Endothelial cell (in vitro differentiated cells): ENCODE data around the gene ACOT4. TPM values are rescaled to one million over a fixed set of nuclear protein-coding genes. Genes with fewer than 3 reads are reported as not detected.
A peak's percentile ranks its signal among the peaks of the same experiment; 100 is the strongest.

Experiments used
- DNase-seq: peaks from one replicate; pipeline ENCODE4 v3.0.0; 2021; ENCODE audit warnings: low spot score
- H3K27ac Mint-ChIP-seq: one replicate; pipeline ENCODE4 v1.8.0; 2021; ENCODE audit warnings: mixed read lengths, inconsistent platforms; ENCODE audit not compliant: unreplicated experiment
- H3K27me3 Mint-ChIP-seq: one replicate; pipeline ENCODE4 v1.8.0; 2021; ENCODE audit warnings: mild to moderate bottlenecking, moderate library complexity, mixed read lengths, inconsistent platforms; ENCODE audit not compliant: unreplicated experiment
- H3K36me3 Mint-ChIP-seq: one replicate; pipeline ENCODE4 v1.8.0; 2021; ENCODE audit warnings: mild to moderate bottlenecking, low read depth, mixed read lengths, inconsistent platforms; ENCODE audit not compliant: unreplicated experiment
- H3K4me1 Mint-ChIP-seq: one replicate; pipeline ENCODE4 v1.8.0; 2021; ENCODE audit warnings: mild to moderate bottlenecking, mixed read lengths, inconsistent platforms; ENCODE audit not compliant: unreplicated experiment
- H3K4me3 Mint-ChIP-seq: one replicate; pipeline ENCODE4 v1.8.0; 2021; ENCODE audit warnings: mild to moderate bottlenecking, mixed read lengths, inconsistent platforms; ENCODE audit not compliant: unreplicated experiment
- H3K9me3 Mint-ChIP-seq: one replicate; pipeline ENCODE4 v1.8.0; 2021; ENCODE audit warnings: mixed read lengths, inconsistent platforms; ENCODE audit not compliant: unreplicated experiment
- total RNA-seq: library from RNA; stranded (reverse); fragmentation: NEBNext Ultra II Directional; extraction: Animal tissue kit (Norgen Biotek cat#: 25700); gene quantifications from one replicate; pipeline ENCODE4 v1.2.1, GENCODE V29; 2021; ENCODE audit not compliant: unreplicated experiment
- TF ChIP-seq, protein P1 (sequence below): fragments of 200-600 bp; sonication (generic); IDR thresholded peaks from one replicate; pipeline ENCODE4 v1.5.0; 2021; ENCODE audit warnings: antibody characterized with exemption; ENCODE audit not compliant: unreplicated experiment

The ACOT4 gene
- total RNA-seq, 1 donor from 2014 or later = 0.44 TPM

DNA sequence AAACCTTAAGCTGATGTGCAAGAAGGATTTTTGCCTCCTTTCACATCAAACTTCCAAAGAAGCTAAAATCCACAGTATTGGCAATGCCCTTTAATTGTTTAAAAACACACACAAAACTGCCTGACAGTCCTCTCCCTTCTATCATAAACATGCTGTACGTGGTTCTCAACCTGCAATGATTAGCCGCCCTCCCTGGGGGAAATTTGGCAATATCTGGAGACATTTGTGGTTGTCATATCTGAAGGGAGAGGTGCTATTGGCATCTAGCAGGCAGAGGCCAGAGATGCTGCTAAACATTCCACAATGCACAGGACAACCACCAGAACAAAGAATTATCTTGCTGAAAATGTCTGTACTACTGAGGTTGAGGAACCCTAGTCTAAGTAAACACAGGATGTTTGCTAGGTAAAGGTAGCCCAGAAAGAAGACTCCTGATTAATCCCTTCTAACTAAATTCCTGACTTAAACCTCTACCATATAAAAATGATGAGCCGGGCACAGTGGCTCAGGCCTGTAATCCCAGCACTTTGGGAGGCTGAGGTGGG lies 21.8 kb downstream of the ACOT4 start:
- H3K4me3 Mint-ChIP-seq = peak overlapping the region; percentile 91
- H3K36me3 Mint-ChIP-seq = no peaks in the 10 kb centered on the region
- no peaks in the 10 kb centered on the region for H3K4me1 Mint-ChIP-seq
- H3K27me3 Mint-ChIP-seq = peaks cover 1% of the 10 kb centered on the region
- TF ChIP-seq, protein P1, sequence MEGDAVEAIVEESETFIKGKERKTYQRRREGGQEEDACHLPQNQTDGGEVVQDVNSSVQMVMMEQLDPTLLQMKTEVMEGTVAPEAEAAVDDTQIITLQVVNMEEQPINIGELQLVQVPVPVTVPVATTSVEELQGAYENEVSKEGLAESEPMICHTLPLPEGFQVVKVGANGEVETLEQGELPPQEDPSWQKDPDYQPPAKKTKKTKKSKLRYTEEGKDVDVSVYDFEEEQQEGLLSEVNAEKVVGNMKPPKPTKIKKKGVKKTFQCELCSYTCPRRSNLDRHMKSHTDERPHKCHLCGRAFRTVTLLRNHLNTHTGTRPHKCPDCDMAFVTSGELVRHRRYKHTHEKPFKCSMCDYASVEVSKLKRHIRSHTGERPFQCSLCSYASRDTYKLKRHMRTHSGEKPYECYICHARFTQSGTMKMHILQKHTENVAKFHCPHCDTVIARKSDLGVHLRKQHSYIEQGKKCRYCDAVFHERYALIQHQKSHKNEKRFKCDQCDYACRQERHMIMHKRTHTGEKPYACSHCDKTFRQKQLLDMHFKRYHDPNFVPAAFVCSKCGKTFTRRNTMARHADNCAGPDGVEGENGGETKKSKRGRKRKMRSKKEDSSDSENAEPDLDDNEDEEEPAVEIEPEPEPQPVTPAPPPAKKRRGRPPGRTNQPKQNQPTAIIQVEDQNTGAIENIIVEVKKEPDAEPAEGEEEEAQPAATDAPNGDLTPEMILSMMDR = no peak
- DNase-seq = no peak
- no peaks in the 10 kb centered on the region for H3K9me3 Mint-ChIP-seq
- no peak overlapping the region for H3K27ac Mint-ChIP-seq

DNA sequence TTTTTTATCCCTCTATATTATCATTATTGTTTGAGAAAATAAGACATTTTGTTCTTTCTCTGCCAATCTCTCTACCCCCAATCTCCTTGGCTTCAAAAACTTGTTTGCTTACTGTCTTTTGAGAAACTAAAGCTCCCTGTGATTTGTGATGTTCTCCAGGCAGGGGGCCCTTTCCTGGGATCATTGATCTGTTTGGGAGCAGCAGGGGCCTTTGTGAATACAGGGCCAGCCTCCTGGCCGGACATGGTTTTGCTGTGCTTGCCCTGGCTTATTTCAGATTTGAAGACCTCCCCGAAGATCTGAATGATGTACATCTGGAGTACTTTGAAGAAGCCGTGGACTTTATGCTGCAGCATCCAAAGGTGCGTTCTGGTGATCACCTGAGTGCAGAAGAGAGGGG lies 25.2 kb downstream of the ACOT4 start:
- no peaks in the 10 kb centered on the region for H3K9me3 Mint-ChIP-seq
- H3K36me3 Mint-ChIP-seq = no peaks in the 10 kb centered on the region
- peaks cover 1% of the 10 kb centered on the region for H3K27me3 Mint-ChIP-seq
- TF ChIP-seq, protein P1 = no peak
- H3K4me1 Mint-ChIP-seq = no peaks in the 10 kb centered on the region
- H3K4me3 Mint-ChIP-seq = no peak overlapping the region
- no peak overlapping the region for H3K27ac Mint-ChIP-seq
- no peak for DNase-seq

DNA sequence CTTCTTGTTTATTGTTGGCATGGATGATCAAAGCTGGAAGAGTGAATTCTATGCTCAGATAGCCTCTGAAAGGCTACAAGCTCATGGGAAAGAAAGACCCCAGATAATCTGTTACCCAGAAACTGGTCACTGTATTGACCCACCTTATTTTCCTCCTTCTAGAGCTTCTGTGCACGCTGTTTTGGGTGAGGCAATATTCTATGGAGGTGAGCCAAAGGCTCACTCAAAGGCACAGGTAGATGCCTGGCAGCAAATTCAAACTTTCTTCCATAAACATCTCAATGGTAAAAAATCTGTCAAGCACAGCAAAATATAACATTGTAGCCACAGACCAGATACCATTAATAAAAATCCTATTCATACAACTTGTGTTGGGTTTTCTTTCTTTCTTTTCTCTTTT lies 27.9 kb downstream of the ACOT4 start:
- TF ChIP-seq, protein P1 = no peak
- Mint-ChIP-seq H3K36me3 (peaks cover 3% of the 10 kb centered on the region), H3K9me3 (no peaks in the 10 kb centered on the region), H3K4me1 (no peaks in the 10 kb centered on the region), H3K27ac (no peak overlapping the region), H3K27me3 (no peaks in the 10 kb centered on the region), H3K4me3 (no peak overlapping the region)
- DNase-seq = no peak

DNA sequence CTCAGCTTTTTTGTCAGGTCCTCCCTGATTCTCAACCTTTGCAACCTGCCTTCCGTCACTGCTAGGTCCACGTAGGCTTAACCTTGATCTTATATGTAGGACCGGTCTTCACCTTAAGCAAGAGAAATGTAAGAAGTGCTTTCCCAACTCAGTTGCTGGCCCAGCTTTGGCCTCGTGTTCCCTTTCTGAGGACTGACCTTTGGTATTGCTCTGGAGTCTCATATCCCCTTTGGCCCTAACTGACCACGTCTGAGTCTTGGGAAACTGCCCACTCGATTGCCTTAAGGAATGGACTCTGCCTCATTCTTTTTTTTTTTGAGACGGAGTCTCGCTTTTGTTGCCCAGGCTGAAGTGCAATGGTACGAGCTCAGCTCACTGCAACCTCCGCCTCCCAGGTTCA lies 28.6 kb downstream of the ACOT4 start:
- H3K27ac Mint-ChIP-seq = no peak overlapping the region
- TF ChIP-seq, protein P1 = no peak
- no peaks in the 10 kb centered on the region for H3K9me3 Mint-ChIP-seq
- H3K36me3 Mint-ChIP-seq = peaks cover 3% of the 10 kb centered on the region
- no peak for DNase-seq
- H3K4me3 Mint-ChIP-seq = no peak overlapping the region
- H3K4me1 Mint-ChIP-seq = no peaks in the 10 kb centered on the region
- H3K27me3 Mint-ChIP-seq = no peaks in the 10 kb centered on the region

DNA sequence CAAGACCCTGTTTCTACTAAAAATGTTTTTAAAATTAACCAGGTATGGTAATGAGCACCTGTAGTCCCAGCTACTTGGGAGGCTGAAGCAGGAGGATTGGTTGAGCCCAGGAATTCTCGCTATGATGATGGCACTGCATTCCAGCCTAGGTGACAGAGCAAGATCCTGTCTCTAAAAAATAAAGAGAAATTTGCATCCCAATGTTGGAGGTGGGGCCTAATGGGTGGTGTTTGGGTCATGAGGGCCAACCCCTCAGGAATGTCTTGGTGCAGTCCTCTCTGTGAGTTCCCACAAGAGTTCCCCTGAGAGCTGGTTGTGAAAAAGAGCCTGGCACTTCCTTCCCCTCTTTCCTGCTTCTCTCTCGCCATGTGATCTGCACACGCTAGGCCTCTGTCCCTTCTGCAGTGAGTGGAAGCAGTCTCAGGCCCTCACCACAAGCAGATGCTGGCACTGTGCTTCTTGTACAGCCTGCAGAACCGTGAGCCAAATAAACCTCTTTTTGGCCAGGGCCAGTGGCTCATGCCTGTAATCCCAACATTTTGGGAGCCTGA lies 31.9 kb downstream of the ACOT4 start:
- DNase-seq = no peak
- Mint-ChIP-seq H3K27me3 (no peaks in the 10 kb centered on the region), H3K36me3 (peaks cover 3% of the 10 kb centered on the region), H3K9me3 (no peaks in the 10 kb centered on the region), H3K4me3 (no peak overlapping the region), H3K4me1 (no peaks in the 10 kb centered on the region), H3K27ac (no peak overlapping the region)
- TF ChIP-seq, protein P1 = no peak
